ENCODE results near the gene CHAF1A. TPM values are rescaled to one million over a fixed set of nuclear protein-coding genes. Genes with fewer than 3 reads are reported as not detected.

The CHAF1A gene
- total and polyA plus RNA-seq, 2 of the 8 experiments (the other 6 are each of a cell fraction or from before 2014, with no cell fraction given): 122 to 147 TPM

DNA sequence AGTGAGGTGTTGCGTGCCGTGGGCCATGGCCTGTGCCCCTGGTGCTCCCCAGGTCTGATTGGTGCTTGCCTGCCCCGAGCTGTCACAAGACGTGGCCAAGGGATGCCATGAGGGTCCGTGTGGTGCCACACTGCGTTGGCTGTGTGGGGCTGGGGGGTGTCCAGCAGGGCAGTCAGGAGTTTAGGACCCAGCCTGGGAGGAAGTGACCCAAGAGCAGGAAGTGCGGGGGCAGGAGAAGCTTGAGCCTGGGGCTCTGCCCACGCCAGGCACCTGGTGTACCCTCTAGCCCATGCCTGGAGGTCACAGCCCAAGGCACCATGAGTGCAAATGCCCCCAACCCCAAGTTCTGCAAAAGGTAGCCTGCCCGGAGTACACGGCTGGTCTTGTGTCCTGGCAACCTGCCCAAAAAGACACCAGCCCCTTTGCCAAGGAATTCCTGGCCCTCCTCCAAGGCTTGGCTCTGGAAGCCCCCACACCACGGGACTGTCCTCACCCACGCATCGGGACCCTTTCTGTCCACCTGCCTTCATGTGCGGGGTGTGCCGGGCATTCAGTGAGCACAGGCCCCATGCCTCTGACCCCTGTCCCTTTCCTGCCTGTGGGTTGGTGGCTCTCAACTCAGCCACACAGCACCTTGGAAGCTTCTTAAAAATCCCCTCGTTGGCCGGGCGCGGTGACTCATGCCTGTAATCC lies 34.2 kb upstream of the CHAF1A start:
- no peak overlapping the region for H2BK20ac ChIP-seq (ENCODE audit: low read length)
- H3K4ac ChIP-seq (replicated peaks; ENCODE audit: insufficient read length, low read depth, low read length): peak overlapping the region; percentile 25
- H3K4me2 ChIP-seq (ENCODE audit: insufficient read depth in 1 of 2, low read depth in 2 of 2, low read length in 2 of 2): no peak overlapping the region
- H2AK5ac ChIP-seq (ENCODE audit: low read depth, low read length): no peak overlapping the region
- no peak overlapping the region for H3K4me3 ChIP-seq (ENCODE audit: extremely low read depth in 1 of 4, insufficient read depth in 2 of 4, low read depth in 3 of 4, low read length in 4 of 4)
- CTCF ChIA-PET (ENCODE audit: partially characterized antibody): interaction anchor here (0.7 to 1.8 kb wide), 4 partner anchors 16 to 233 kb away, joined by 3 to 9 read pairs (median 3); partner anchors contain the start of gene SH3GL1
- H3K27ac ChIP-seq (ENCODE audit: low read depth, low read length): no peak overlapping the region
- POLR2A ChIA-PET (ENCODE audit: partially characterized antibody): interaction anchor here (0.7 to 13.0 kb wide), 4 partner anchors 10 to 960 kb away, joined by 3 to 72 read pairs (median 4); partner anchors contain the start of gene MPND
- FAIRE-seq: no peak
- no peak overlapping the region for H2BK15ac ChIP-seq (ENCODE audit: low read length)
- H3K14ac ChIP-seq (ENCODE audit: insufficient read length): no peak overlapping the region
- no peaks in the 10 kb centered on the region for H3K23me2 ChIP-seq (ENCODE audit: low read depth, low read length)
- no peak overlapping the region for H3K23ac ChIP-seq (ENCODE audit: insufficient read length)
- 0 out of 2 replicates have a peak overlapping the region, but pooled peaks have one; percentile 1 for H2BK12ac ChIP-seq (ENCODE audit: low read depth, low read length)
- peaks cover 0 to 14% (median 9%) of the 10 kb centered on the region in 4 experiments; a peak in 5 of 7 replicates for H3K4me1 ChIP-seq (replicated peaks in 1 of 4; ENCODE audit: control insufficient read depth in 3 of 4, insufficient read depth in 4 of 4, low read length in 3 of 4)
- no peak overlapping the region for H3K56ac ChIP-seq (replicated peaks; ENCODE audit: insufficient read length, low read depth, low read length)
- no peak overlapping the region; a peak in 2 of 7 replicates for H3K9ac ChIP-seq (replicated peaks in 1 of 4; ENCODE audit: extremely low read depth in 1 of 4, low read depth in 3 of 4, low read length in 3 of 4)
- H4K8ac ChIP-seq (ENCODE audit: extremely low read depth, insufficient read depth, low read length): no peak overlapping the region
- no peak overlapping the region for H2AFZ ChIP-seq (ENCODE audit: low read length)
- peak overlapping the region; percentile 32; the same call in 1 of the 2 replicates for H3K18ac ChIP-seq (ENCODE audit: extremely low read depth, low read length)
- peak overlapping the region; percentile 49 for H2BK5ac ChIP-seq (ENCODE audit: low read depth, low read length)
- H2BK120ac ChIP-seq (replicated peaks; ENCODE audit: low read depth, low read length): no peak overlapping the region
- H3K27me3 ChIP-seq (replicated peaks in 1 of 4; ENCODE audit: control insufficient read depth in 3 of 4, extremely low read depth in 1 of 4, insufficient read depth in 3 of 4, low read length in 3 of 4): no peaks in the 10 kb centered on the region
- H3K79me2 ChIP-seq (ENCODE audit: control insufficient read depth in 1 of 2, insufficient read depth in 2 of 2, low read length in 2 of 2): peaks cover 0 to 8% of the 10 kb centered on the region in 2 experiments; a peak in 1 of 4 replicates
- H4K5ac ChIP-seq (ENCODE audit: insufficient read length, low read depth, low read length): no peak overlapping the region
- peaks cover 25 to 44% of the 10 kb centered on the region in 2 experiments for H4K20me1 ChIP-seq (replicated peaks in 1 of 2; ENCODE audit: control insufficient read depth in 1 of 2, insufficient read depth in 2 of 2, low read length in 2 of 2)
- H3K79me1 ChIP-seq (ENCODE audit: low read depth, low read length): peaks cover 30% of the 10 kb centered on the region
- peak overlapping the region; percentile 17 for H4K91ac ChIP-seq (replicated peaks; ENCODE audit: insufficient read length, low read length)
- H3K36me3 ChIP-seq (ENCODE audit: control insufficient read depth in 2 of 4, insufficient read depth in 4 of 4, low read length in 3 of 4): peaks cover 6 to 15% (median 7%) of the 10 kb centered on the region in 4 experiments; a peak in 5 of 8 replicates
- DNase-seq (ENCODE audit: low read depth in 1 of 2, low spot score in 2 of 2): peak in 1 of 2 experiments; percentile 45
- 88% methylated on average over 18 of the region's 19 CpGs; no CpG with 5 or more reads in 1 of the 2 experiments for WGBS, 2 experiments (ENCODE audit: extremely low coverage in 1 of 2, insufficient coverage in 1 of 2, insufficient read length in 1 of 2, insufficient replicate concordance in 2 of 2, low coverage in 1 of 2, low lambda C conversion rate in 2 of 2, missing lambda C conversion rate in 1 of 2)
- no peaks in the 10 kb centered on the region for H3K9me3 ChIP-seq (ENCODE audit: insufficient read depth in 2 of 2, low read depth in 1 of 2, low read length in 1 of 2)
- TF ChIP-seq NANOG (IDR thresholded peaks at IDR 0.05; ENCODE audit: insufficient read depth, low read depth, low read length, poor library complexity, severe bottlenecking) (no peak), TAF1 (IDR thresholded peaks at IDR 0.05; ENCODE audit: low read depth, low read length) (no peak), SP4 (IDR thresholded peaks at IDR 0.05; ENCODE audit: low read length) (no peak), EZH2 (IDR thresholded peaks at IDR 0.05; ENCODE audit: low read depth, low read length, severe bottlenecking) (no peak), POLR2A (IDR thresholded peaks at IDR 0.05; ENCODE audit: control extremely low read depth in 1 of 2, low read depth in 2 of 2, low read length in 2 of 2) (no peak), CEBPB (IDR thresholded peaks at IDR 0.05; ENCODE audit: low read depth, low read length) (no peak), SP1 (IDR thresholded peaks at IDR 0.05; ENCODE audit: low read depth, low read length) (no peak)
